ENCODE data around the gene MLN.

Gene MLN

GRCh38 chr6:33815854-33816253 lies 12.1 kb upstream of the MLN start:
- no peaks in the 10 kb centered on the region for H3K36me3 Mint-ChIP-seq (ENCODE audit: low read depth)
- TF ChIP-seq CTCF (IDR thresholded peaks at IDR 0.05; ENCODE audit: unreplicated experiment in 3 of 3) = no peak
- no peaks in the 10 kb centered on the region for H3K9me3 Mint-ChIP-seq
- H3K4me1 Mint-ChIP-seq = peaks cover 14% of the 10 kb centered on the region
- H3K27ac Mint-ChIP-seq = no peak overlapping the region
- no peak overlapping the region for H3K4me3 Mint-ChIP-seq
- peaks cover 55% of the 10 kb centered on the region for H3K27me3 Mint-ChIP-seq (ENCODE audit: low read depth)

GRCh38 chr6:33813990-33814985 lies 10.5 kb upstream of the MLN start:
- Mint-ChIP-seq H3K9me3 (no peaks in the 10 kb centered on the region), H3K27me3 (ENCODE audit: low read depth) (peaks cover 52% of the 10 kb centered on the region), H3K36me3 (ENCODE audit: low read depth) (no peaks in the 10 kb centered on the region), H3K27ac (no peak overlapping the region), H3K4me1 (peaks cover 13% of the 10 kb centered on the region), H3K4me3 (no peak overlapping the region)
- no peak for TF ChIP-seq CTCF (IDR thresholded peaks at IDR 0.05; ENCODE audit: unreplicated experiment in 3 of 3)

- no peak for TF ChIP-seq CTCF (IDR thresholded peaks at IDR 0.05; ENCODE audit: unreplicated experiment in 3 of 3)
- H3K4me3 Mint-ChIP-seq = no peak overlapping the region
Measured at GRCh38 chr6:33813246-33813904, 9.6 kb upstream of the MLN start.

GRCh38 chr6:33812669-33813068 lies 8.9 kb upstream of the MLN start:
- Mint-ChIP-seq H3K9me3 (no peaks in the 10 kb centered on the region), H3K4me3 (no peak overlapping the region), H3K27me3 (ENCODE audit: low read depth) (peaks cover 58% of the 10 kb centered on the region), H3K27ac (no peak overlapping the region), H3K36me3 (ENCODE audit: low read depth) (no peaks in the 10 kb centered on the region), H3K4me1 (peaks cover 29% of the 10 kb centered on the region)
- peak; percentile 23 to 42 (median 37) for TF ChIP-seq CTCF (IDR thresholded peaks at IDR 0.05; ENCODE audit: unreplicated experiment in 3 of 3)

More at GRCh38 chr6:33813246-33813904, 9.6 kb upstream of the MLN start:
- no peak overlapping the region for H3K27ac Mint-ChIP-seq
- peaks cover 54% of the 10 kb centered on the region for H3K27me3 Mint-ChIP-seq (ENCODE audit: low read depth)
- H3K36me3 Mint-ChIP-seq (ENCODE audit: low read depth) = no peaks in the 10 kb centered on the region
- no peaks in the 10 kb centered on the region for H3K9me3 Mint-ChIP-seq
- peaks cover 22% of the 10 kb centered on the region for H3K4me1 Mint-ChIP-seq

- peaks cover 36% of the 10 kb centered on the region for H3K4me1 Mint-ChIP-seq
- H3K27me3 Mint-ChIP-seq (ENCODE audit: low read depth) = peaks cover 58% of the 10 kb centered on the region
- no peak overlapping the region for H3K4me3 Mint-ChIP-seq
- no peaks in the 10 kb centered on the region for H3K9me3 Mint-ChIP-seq
- H3K36me3 Mint-ChIP-seq (ENCODE audit: low read depth) = no peaks in the 10 kb centered on the region
- H3K27ac Mint-ChIP-seq = no peak overlapping the region
- TF ChIP-seq CTCF (IDR thresholded peaks at IDR 0.05; ENCODE audit: unreplicated experiment in 3 of 3) = no peak
Measured at GRCh38 chr6:33809594-33809993, 5.8 kb upstream of the MLN start.
